Keratinocyte (primary cell): ENCODE measurements around the gene ZNF710.

Source experiments
- EZH2 ChIP-seq: IDR thresholded peaks from one replicate; pipeline ENCODE4 v1.6.1; 2012; ENCODE audit warnings: inconsistent platforms, mild to moderate bottlenecking, low read length, moderate library complexity
- TF ChIP-seq, protein P1 (sequence below), 3 experiments: IDR thresholded peaks in 1 of 3; conservative IDR thresholded peaks in 1 of 3; optimal IDR thresholded peaks in 1 of 3; 2 replicates in 2 of 3; 3 replicates in 1 of 3; pipeline versions ENCODE3 to v1.5.1; 2011; ENCODE audit warnings: low read length in 3 of 3, mild to moderate bottlenecking in 3 of 3, moderate library complexity in 2 of 3, control low read depth in 1 of 3, inconsistent platforms in 1 of 3; ENCODE audit not compliant: insufficient read depth in 2 of 3; ENCODE audit errors: extremely low read depth in 1 of 3

DNA sequence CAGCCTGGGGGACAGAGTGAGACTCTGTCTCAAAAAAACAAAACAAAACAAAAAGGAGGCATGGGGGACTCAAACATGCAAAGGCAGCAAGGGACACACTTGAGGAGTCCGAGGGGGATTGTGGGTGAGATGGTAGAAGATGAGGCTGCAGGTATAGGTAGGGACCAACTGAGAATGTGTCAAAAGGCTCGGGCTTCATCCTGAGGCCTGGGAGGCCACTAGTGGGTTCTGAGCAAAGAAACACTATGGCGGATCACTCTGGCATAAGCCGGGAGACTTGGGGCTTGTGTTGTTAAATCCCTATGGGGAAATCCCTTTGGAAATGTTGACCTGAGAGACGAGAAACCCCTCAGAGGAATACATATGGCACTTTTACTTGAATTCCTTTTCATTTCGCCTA is 21.2 kb downstream of the ZNF710 start:
- TF ChIP-seq, protein P1, sequence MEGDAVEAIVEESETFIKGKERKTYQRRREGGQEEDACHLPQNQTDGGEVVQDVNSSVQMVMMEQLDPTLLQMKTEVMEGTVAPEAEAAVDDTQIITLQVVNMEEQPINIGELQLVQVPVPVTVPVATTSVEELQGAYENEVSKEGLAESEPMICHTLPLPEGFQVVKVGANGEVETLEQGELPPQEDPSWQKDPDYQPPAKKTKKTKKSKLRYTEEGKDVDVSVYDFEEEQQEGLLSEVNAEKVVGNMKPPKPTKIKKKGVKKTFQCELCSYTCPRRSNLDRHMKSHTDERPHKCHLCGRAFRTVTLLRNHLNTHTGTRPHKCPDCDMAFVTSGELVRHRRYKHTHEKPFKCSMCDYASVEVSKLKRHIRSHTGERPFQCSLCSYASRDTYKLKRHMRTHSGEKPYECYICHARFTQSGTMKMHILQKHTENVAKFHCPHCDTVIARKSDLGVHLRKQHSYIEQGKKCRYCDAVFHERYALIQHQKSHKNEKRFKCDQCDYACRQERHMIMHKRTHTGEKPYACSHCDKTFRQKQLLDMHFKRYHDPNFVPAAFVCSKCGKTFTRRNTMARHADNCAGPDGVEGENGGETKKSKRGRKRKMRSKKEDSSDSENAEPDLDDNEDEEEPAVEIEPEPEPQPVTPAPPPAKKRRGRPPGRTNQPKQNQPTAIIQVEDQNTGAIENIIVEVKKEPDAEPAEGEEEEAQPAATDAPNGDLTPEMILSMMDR (optimal IDR thresholded peaks at IDR 0.05 in 1 of 3, IDR thresholded peaks at IDR 0.05 in 1 of 3, conservative IDR thresholded peaks at IDR 0.05 in 1 of 3; ENCODE audit: extremely low read depth in 1 of 3, insufficient read depth in 2 of 3, low read length in 3 of 3), result no peak
- TF ChIP-seq EZH2, result no peak
